C4-2B (cell line): ENCODE data around the gene FAM83D.

Experiments
- H3K27ac ChIP-seq: fragments of 450-650 bp; 2 replicates; pipeline ENCODE4 v1.5.1; 2017
- CTCF ChIP-seq: fragments of 450-650 bp; conservative IDR thresholded peaks from 2 replicates; pipeline ENCODE4 v1.5.1; 2017; ENCODE audit warnings: mild to moderate bottlenecking
- ZFX ChIP-seq: fragments of 450-650 bp; IDR thresholded peaks from 2 replicates; pipeline ENCODE4 v1.6.1; 2017

Gene FAM83D

GRCh38 chr20:38926142-38926933 is at the start of gene FAM83D:
FAM83D (plus strand) TSS chr20:38926417; CDS start chr20:38926443, 26 bp downstream.
- H3K27ac ChIP-seq, result peak within 1 kb of the TSS; percentile 94
- TF ChIP-seq ZFX (peak; percentile 91), CTCF (no peak; the same call in none of the 2 replicates)

- TF ChIP-seq CTCF (no peak), ZFX (no peak)
- H3K27ac ChIP-seq, result no peak overlapping the region
Measured at GRCh38 chr20:38877483-38877882, 48.7 kb upstream of the FAM83D start.

- no peak overlapping the region for H3K27ac ChIP-seq
Measured at GRCh38 chr20:38878866-38879265, 47.4 kb upstream of the FAM83D start.

GRCh38 chr20:38880952-38881735 is 45.1 kb upstream of the FAM83D start:
- H3K27ac ChIP-seq, result no peak overlapping the region
- no peak for TF ChIP-seq ZFX
- no peak for TF ChIP-seq CTCF

More at GRCh38 chr20:38878866-38879265, 47.4 kb upstream of the FAM83D start:
- TF ChIP-seq ZFX, result no peak
- TF ChIP-seq CTCF, result no peak

- no peak for TF ChIP-seq CTCF
- no peak for TF ChIP-seq ZFX
- no peak overlapping the region for H3K27ac ChIP-seq
Measured at GRCh38 chr20:38881806-38882440, 44.3 kb upstream of the FAM83D start.

GRCh38 chr20:38882600-38882999 is 43.6 kb upstream of the FAM83D start:
- H3K27ac ChIP-seq, result no peak overlapping the region
- TF ChIP-seq ZFX (no peak), CTCF (no peak)
